Neural crest cell (in vitro differentiated cells): ENCODE measurements around the gene FUT8. TPM values are rescaled to one million over a fixed set of nuclear protein-coding genes. Genes with fewer than 3 reads are reported as not detected.

ENCODE experiments used
- DNase-seq: peaks from one replicate; pipeline ENCODE4 v3.0.0; 2021; ENCODE audit warnings: low read depth, mixed read lengths, low spot score
- H3K27ac Mint-ChIP-seq: one replicate; pipeline ENCODE4 v1.8.0; 2021; ENCODE audit warnings: mild to moderate bottlenecking, mixed read lengths; ENCODE audit not compliant: unreplicated experiment
- H3K27me3 Mint-ChIP-seq: 2 replicates; pipeline ENCODE4 v1.8.0; 2021; ENCODE audit warnings: low read depth, mild to moderate bottlenecking, mixed read lengths
- H3K36me3 Mint-ChIP-seq: 2 replicates; pipeline ENCODE4 v1.8.0; 2021; ENCODE audit warnings: low read depth, mild to moderate bottlenecking, mixed read lengths
- H3K4me1 Mint-ChIP-seq: 2 replicates; pipeline ENCODE4 v1.8.0; 2021; ENCODE audit warnings: mixed read lengths
- H3K4me3 Mint-ChIP-seq: one replicate; pipeline ENCODE4 v1.8.0; 2021; ENCODE audit warnings: mild to moderate bottlenecking, mixed read lengths
- H3K9me3 Mint-ChIP-seq: 2 replicates; pipeline ENCODE4 v1.8.0; 2021; ENCODE audit warnings: mixed read lengths
- long read RNA-seq: library from polyadenylated mRNA; unstranded; transcript quantifications from one replicate; pipeline ENCODE4 v2.0.0, GENCODE V29; 2020
- total RNA-seq: library from RNA; stranded (reverse); gene quantifications from 2 replicates; pipeline ENCODE4 v1.2.1, GENCODE V29; 2021
- TF ChIP-seq, protein P1 (sequence below): fragments of 200-600 bp; sonication (generic); conservative IDR thresholded peaks from 2 replicates; pipeline ENCODE4 v1.5.0; 2021; ENCODE audit warnings: antibody characterized with exemption, mild to moderate bottlenecking

Gene FUT8
- total RNA-seq, result 63.0 and 67.2 TPM in 2 replicates
- long read RNA-seq, full-length matches to known transcripts, result 15 of 62 reads
- long read RNA-seq, partial matches to known transcripts, result 9 of 62 reads
- long read RNA-seq, other reads (novel, unspliced or antisense), result 38 of 62 reads

DNA sequence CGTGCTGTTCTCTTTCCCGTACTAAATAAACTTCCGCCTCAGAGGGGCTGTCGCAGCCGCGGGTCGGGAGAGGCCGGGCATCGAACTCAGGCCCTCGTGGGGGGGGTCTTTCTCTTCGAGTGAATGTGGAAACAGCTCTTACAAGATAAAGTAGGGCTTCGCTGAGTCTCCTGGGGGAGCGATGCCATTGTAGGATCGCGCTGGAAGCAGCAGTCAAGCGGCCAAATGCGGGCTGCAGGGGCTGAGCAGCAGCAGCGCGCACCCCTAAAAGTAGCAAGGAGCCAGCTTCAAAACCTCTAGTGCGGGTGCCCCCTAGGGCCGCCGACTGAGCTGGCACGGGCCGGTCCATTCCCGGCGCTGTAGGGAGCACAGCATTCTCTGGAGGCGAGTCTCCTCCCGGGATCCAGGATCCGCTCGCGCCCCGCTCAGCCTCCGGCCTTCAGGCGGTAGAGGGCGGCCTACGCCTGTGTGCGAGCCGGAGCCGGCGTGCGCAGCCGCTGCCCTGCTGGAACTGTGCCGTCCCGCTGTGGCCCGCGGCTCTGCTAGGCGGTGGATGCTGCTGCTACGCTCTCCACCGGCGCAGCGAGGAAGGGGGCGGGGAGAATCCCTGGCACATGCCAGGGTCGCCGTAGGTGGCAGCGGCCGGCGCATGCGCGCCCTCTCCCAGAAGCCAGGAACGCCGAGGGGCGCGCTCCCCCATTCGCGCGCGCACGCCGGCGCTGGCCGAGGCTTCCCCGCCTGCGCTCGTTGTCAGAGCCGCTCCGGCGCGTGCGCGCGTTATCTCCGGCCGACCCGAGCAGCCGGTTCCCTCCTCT, at the start of gene FUT8:
Gene FUT8 (plus strand): TSS at position 699 of the 815 bp plus-strand sequence. CDS start 148,834 bp downstream, outside the sequence.
- peak; percentile 92 for DNase-seq
- H3K4me1 Mint-ChIP-seq, result peaks cover 39% of the 10 kb centered on the region
- H3K4me3 Mint-ChIP-seq, result peak within 1 kb of the TSS; percentile 95
- no peaks in the 10 kb centered on the region for H3K9me3 Mint-ChIP-seq
- TF ChIP-seq, protein P1, sequence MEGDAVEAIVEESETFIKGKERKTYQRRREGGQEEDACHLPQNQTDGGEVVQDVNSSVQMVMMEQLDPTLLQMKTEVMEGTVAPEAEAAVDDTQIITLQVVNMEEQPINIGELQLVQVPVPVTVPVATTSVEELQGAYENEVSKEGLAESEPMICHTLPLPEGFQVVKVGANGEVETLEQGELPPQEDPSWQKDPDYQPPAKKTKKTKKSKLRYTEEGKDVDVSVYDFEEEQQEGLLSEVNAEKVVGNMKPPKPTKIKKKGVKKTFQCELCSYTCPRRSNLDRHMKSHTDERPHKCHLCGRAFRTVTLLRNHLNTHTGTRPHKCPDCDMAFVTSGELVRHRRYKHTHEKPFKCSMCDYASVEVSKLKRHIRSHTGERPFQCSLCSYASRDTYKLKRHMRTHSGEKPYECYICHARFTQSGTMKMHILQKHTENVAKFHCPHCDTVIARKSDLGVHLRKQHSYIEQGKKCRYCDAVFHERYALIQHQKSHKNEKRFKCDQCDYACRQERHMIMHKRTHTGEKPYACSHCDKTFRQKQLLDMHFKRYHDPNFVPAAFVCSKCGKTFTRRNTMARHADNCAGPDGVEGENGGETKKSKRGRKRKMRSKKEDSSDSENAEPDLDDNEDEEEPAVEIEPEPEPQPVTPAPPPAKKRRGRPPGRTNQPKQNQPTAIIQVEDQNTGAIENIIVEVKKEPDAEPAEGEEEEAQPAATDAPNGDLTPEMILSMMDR, result peak; percentile 64
- H3K27me3 Mint-ChIP-seq, result no peaks in the 10 kb centered on the region
- H3K27ac Mint-ChIP-seq, result peak within 1 kb of the TSS; percentile 97
- no peaks in the 10 kb centered on the region for H3K36me3 Mint-ChIP-seq

GRCh38 chr14:65366802-65367565, 45.5 kb upstream of the FUT8 start:
- no peak overlapping the region for H3K27ac Mint-ChIP-seq
- DNase-seq, result no peak
- H3K4me1 Mint-ChIP-seq, result peaks cover 17% of the 10 kb centered on the region
- no peaks in the 10 kb centered on the region for H3K9me3 Mint-ChIP-seq
- TF ChIP-seq, protein P1, result no peak
- no peak overlapping the region for H3K4me3 Mint-ChIP-seq
- no peaks in the 10 kb centered on the region for H3K36me3 Mint-ChIP-seq
- no peaks in the 10 kb centered on the region for H3K27me3 Mint-ChIP-seq

GRCh38 chr14:65369560-65369959, 43.0 kb upstream of the FUT8 start:
- TF ChIP-seq, protein P1, result no peak
- no peak for DNase-seq
- Mint-ChIP-seq H3K4me3 (no peak overlapping the region), H3K27ac (no peak overlapping the region), H3K27me3 (no peaks in the 10 kb centered on the region), H3K4me1 (peaks cover 16% of the 10 kb centered on the region), H3K36me3 (no peaks in the 10 kb centered on the region), H3K9me3 (no peaks in the 10 kb centered on the region)

GRCh38 chr14:65370801-65371248, 41.7 kb upstream of the FUT8 start:
- Mint-ChIP-seq H3K4me1 (peaks cover 16% of the 10 kb centered on the region), H3K36me3 (no peaks in the 10 kb centered on the region), H3K27me3 (no peaks in the 10 kb centered on the region), H3K4me3 (no peak overlapping the region), H3K9me3 (no peaks in the 10 kb centered on the region), H3K27ac (no peak overlapping the region)
- DNase-seq, result no peak
- TF ChIP-seq, protein P1, result no peak

DNA sequence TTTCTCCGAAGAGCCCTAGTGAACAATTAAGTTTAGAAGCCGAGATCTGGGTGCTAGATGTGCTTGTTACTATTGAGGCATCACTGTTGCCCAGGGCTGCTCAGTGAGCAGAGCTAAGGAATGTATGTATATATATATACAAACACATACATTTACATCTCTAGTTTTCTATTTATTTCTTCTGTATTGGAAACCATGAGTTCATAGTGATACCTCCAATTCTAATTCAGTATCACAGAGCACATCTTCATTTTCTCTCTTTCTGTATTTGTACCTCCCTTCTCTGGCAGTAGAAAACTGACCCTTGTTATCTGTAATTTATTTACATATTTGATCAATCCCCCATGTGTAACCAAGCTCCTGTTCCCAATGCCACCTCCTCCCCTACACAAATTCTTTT, 40.7 kb upstream of the FUT8 start:
- TF ChIP-seq, protein P1, result no peak

More for the DNA sequence above, 40.7 kb upstream of the FUT8 start:
- H3K4me1 Mint-ChIP-seq, result peaks cover 16% of the 10 kb centered on the region
- no peaks in the 10 kb centered on the region for H3K36me3 Mint-ChIP-seq
- no peak for DNase-seq
- no peak overlapping the region for H3K27ac Mint-ChIP-seq
- H3K27me3 Mint-ChIP-seq, result no peaks in the 10 kb centered on the region
- H3K4me3 Mint-ChIP-seq, result no peak overlapping the region
- H3K9me3 Mint-ChIP-seq, result no peaks in the 10 kb centered on the region
